Glutamatergic neuron (in vitro differentiated cells): ENCODE data around the gene RTP3. TPM values are rescaled to one million over a fixed set of nuclear protein-coding genes. Genes with fewer than 3 reads are reported as not detected.
"Not testable (repeated sequence)": the region's sequence is repeated elsewhere in the genome, so short reads cannot be mapped to it uniquely, and the experiment has no call there.

ENCODE experiments used
- DNase-seq: peaks from one replicate; pipeline ENCODE4 v3.0.0; 2022
- H3K27ac Mint-ChIP-seq: one replicate; pipeline ENCODE4 v1.8.0; 2020; ENCODE audit warnings: mild to moderate bottlenecking, mixed read lengths, inconsistent platforms; ENCODE audit not compliant: unreplicated experiment
- H3K27me3 Mint-ChIP-seq: one replicate; pipeline ENCODE4 v1.8.0; 2020; ENCODE audit warnings: mild to moderate bottlenecking, moderate library complexity, mixed read lengths, inconsistent platforms; ENCODE audit not compliant: unreplicated experiment
- H3K36me3 Mint-ChIP-seq: one replicate; pipeline ENCODE4 v1.8.0; 2020; ENCODE audit warnings: mild to moderate bottlenecking, mixed read lengths, inconsistent platforms; ENCODE audit not compliant: unreplicated experiment
- H3K4me1 Mint-ChIP-seq: one replicate; pipeline ENCODE4 v1.8.0; 2020; ENCODE audit warnings: mild to moderate bottlenecking, low read depth, mixed read lengths, inconsistent platforms; ENCODE audit not compliant: unreplicated experiment
- H3K4me3 Mint-ChIP-seq: one replicate; pipeline ENCODE4 v1.8.0; 2020; ENCODE audit warnings: mild to moderate bottlenecking, mixed read lengths, inconsistent platforms; ENCODE audit not compliant: unreplicated experiment
- H3K9me3 Mint-ChIP-seq: one replicate; pipeline ENCODE4 v1.8.0; 2020; ENCODE audit warnings: mild to moderate bottlenecking, moderate library complexity, mixed read lengths, inconsistent platforms; ENCODE audit not compliant: unreplicated experiment
- total RNA-seq: library from RNA; stranded (reverse); fragmentation: NEBNext Ultra II Directional; extraction: Animal tissue kit (Norgen Biotek cat#: 25700); gene quantifications from one replicate; pipeline ENCODE4 v1.2.1, GENCODE V29; 2021; ENCODE audit not compliant: unreplicated experiment
- TF ChIP-seq, protein P1 (sequence below): fragments of 200-600 bp; sonication (generic); IDR thresholded peaks from one replicate; pipeline ENCODE4 v1.5.0; 2021; ENCODE audit not compliant: partially characterized antibody, unreplicated experiment

Gene RTP3
- total RNA-seq, 1 donor from 2014 or later: not detected

DNA sequence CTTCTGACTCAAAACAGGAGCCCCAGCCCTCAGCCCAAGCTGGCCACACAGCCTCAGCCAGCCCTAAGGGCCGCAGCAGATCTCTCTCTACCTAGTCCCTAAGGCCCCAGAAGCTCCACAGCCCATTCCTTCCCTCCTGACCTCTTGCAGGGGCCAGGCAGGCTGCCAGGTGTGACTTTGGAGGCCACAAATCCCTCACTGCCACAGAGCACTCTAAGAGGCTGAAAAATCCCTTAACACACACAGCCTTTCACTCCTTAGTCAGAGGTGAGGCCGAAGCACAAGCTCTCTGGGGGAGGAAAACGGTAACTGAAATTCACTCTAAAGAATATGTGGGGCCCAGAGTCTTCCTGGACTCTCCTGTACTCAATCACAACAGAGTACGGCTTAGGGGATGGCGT is 45.0 kb downstream of the RTP3 start:
- H3K36me3 Mint-ChIP-seq: no peaks in the 10 kb centered on the region
- TF ChIP-seq, protein P1, sequence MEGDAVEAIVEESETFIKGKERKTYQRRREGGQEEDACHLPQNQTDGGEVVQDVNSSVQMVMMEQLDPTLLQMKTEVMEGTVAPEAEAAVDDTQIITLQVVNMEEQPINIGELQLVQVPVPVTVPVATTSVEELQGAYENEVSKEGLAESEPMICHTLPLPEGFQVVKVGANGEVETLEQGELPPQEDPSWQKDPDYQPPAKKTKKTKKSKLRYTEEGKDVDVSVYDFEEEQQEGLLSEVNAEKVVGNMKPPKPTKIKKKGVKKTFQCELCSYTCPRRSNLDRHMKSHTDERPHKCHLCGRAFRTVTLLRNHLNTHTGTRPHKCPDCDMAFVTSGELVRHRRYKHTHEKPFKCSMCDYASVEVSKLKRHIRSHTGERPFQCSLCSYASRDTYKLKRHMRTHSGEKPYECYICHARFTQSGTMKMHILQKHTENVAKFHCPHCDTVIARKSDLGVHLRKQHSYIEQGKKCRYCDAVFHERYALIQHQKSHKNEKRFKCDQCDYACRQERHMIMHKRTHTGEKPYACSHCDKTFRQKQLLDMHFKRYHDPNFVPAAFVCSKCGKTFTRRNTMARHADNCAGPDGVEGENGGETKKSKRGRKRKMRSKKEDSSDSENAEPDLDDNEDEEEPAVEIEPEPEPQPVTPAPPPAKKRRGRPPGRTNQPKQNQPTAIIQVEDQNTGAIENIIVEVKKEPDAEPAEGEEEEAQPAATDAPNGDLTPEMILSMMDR: no peak
- H3K9me3 Mint-ChIP-seq: no peaks in the 10 kb centered on the region
- no peak overlapping the region for H3K4me3 Mint-ChIP-seq
- no peaks in the 10 kb centered on the region for H3K4me1 Mint-ChIP-seq
- peaks cover 3% of the 10 kb centered on the region for H3K27me3 Mint-ChIP-seq
- DNase-seq: no peak
- no peak overlapping the region for H3K27ac Mint-ChIP-seq

DNA sequence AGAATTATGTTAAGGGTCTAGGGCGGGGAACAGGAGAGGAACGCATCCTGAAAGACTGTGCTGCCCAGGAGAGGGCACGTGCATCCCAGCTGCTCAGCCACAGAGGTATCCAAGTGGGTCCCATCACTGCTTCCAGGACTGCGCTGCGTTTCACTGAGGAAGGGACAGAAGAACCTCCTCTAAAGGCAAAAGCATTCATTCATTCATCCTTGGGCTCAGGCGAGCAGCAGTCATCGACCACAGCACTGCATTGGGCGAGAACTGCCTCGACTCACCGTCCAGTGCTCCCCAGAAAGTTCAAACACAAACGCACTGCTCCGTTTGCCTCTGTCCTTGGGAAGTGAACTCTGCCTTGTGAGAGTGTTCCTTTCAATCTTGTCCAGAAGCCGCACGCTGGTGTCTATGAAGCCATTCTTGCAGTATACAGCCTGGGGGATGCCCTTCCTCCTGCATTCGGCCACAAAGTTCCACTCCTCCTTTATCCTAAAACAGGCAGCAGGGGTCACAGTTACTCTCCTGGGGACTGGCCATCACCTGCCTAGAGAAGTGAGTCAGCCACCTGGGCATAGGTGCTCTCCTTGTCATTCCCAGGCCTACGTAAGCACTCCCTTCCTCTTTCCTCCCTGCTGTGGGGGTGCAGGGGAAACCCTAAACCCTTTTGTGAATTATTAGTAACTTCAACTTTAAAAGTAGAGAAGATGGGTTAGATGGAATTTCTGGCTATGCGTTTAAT is 47.2 kb downstream of the RTP3 start:
- Mint-ChIP-seq H3K9me3 (no peaks in the 10 kb centered on the region), H3K27ac (no peak overlapping the region), H3K4me1 (no peaks in the 10 kb centered on the region), H3K27me3 (peaks cover 3% of the 10 kb centered on the region), H3K4me3 (no peak overlapping the region), H3K36me3 (peaks cover 4% of the 10 kb centered on the region)
- no peak for DNase-seq
- TF ChIP-seq, protein P1: no peak

DNA sequence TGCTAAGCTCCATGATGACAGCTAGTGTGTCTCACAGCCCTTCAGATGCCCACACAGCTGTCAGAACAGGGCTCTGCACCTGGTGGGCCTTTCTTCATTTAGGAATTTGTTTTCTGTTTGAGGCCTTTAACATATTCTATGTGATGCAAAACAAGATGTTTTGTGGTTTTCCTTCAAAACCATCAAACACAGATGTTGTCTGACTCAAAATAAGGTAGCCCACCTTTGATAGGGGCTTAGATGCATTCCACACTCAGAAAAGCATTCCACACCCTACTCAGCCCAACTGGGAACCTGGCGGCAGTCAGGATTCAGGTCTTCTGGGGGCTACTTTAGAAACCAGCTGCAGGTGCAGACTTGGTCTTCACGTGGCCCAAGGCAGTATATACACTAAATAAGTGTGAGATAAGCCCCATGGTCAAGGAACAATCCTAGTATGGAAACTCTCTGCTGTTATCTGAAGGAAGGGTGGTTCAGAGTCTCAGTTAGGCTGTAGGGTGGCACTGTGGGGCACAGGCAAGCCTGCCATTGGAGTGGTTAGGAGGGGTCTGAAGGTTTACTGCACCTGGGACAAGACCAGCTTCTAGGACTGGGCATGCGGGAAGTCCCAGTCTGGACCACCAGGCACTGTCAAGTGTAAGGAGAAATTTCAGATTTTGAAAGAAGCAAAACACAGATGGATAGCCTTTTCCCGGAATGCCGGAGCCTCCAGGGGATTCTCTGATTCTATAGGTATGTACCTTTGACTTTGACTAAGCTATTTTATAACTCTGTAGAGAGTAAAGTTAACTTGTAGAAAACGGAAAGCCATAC is 48.2 kb downstream of the RTP3 start:
- Mint-ChIP-seq H3K36me3 (peaks cover 4% of the 10 kb centered on the region), H3K27me3 (peaks cover 3% of the 10 kb centered on the region), H3K9me3 (no peaks in the 10 kb centered on the region), H3K4me3 (no peak overlapping the region), H3K4me1 (no peaks in the 10 kb centered on the region), H3K27ac (no peak overlapping the region)
- DNase-seq: no peak
- TF ChIP-seq, protein P1: no peak

DNA sequence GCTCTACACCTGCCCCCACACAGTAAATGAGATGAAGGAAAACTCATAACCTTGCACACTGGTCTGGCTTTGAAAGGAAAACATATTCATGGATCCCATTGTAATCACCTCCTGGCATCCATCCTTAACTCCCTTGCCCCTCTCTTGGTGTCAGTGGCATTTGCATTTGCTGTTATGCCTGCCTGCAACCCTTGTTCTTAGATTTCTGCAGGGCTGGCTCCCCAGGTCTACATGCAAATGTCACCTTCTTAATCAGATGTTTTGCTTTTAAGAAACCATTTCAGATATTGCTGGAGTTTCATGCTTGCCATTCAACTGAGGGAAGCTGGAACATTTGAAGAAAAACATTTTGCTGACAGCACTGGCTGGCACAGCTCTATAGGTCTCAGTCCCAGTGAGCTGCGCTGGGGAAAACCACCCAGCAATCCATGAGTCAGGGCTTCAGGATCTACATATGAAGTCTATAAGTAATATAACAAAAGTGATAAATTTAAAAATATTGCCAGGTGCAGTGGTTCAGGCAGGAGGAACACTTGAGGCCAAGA is 49.2 kb downstream of the RTP3 start:
- no peak for DNase-seq
- H3K4me1 Mint-ChIP-seq: no peaks in the 10 kb centered on the region
- H3K9me3 Mint-ChIP-seq: no peaks in the 10 kb centered on the region
- no peak overlapping the region for H3K4me3 Mint-ChIP-seq
- H3K27ac Mint-ChIP-seq: no peak overlapping the region
- H3K36me3 Mint-ChIP-seq: peaks cover 4% of the 10 kb centered on the region
- peaks cover 3% of the 10 kb centered on the region for H3K27me3 Mint-ChIP-seq
- TF ChIP-seq, protein P1: no peak

DNA sequence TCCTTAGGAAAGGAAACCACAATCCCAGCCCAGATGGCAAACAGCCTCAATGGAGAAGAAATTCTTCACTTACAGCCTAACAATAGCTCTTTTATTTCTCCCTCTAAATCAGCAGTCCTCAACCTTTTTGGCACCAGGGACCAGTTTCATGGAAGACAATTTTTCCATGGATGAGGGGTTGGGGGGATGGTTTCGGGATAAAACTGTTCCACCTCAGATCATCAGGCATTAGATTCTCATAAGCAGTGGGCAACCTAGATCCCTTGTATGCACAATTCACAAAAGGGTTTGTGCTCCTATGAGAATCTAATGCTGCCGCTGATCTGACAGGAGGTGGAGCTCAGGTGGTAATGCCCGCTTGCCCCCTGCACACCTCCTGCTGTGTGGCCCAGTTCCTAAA is 50.8 kb downstream of the RTP3 start:
- H3K27me3 Mint-ChIP-seq, H3K36me3 Mint-ChIP-seq, H3K9me3 Mint-ChIP-seq, H3K27ac Mint-ChIP-seq, H3K4me3 Mint-ChIP-seq, DNase-seq, H3K4me1 Mint-ChIP-seq: not testable (repeated sequence)
